K562 (cell line): ENCODE results near the gene SAP25. TPM values are rescaled to one million over a fixed set of nuclear protein-coding genes. Genes with fewer than 3 reads are reported as not detected.

ENCODE experiments used
- ARID1B ChIP-seq: fragments of 450-650 bp; IDR thresholded peaks from 2 replicates; pipeline ENCODE4 v1.6.1; 2016; ENCODE audit warnings: antibody characterized with exemption, mild to moderate bottlenecking, inconsistent platforms
- ATF6 ChIP-seq: sonication (generic); formaldehyde crosslinking; IDR thresholded peaks from 2 replicates; pipeline ENCODE4 v1.4.0; 2020; ENCODE audit warnings: mild to moderate bottlenecking, missing genetic modification reagents
- CREB3L1 ChIP-seq: fragments of 450-650 bp; IDR thresholded peaks from 2 replicates; pipeline ENCODE4 v1.6.1; 2014; ENCODE audit warnings: low read depth, mild to moderate bottlenecking, moderate library complexity, borderline replicate concordance
- ETV1 ChIP-seq: fragments of 450-650 bp; conservative IDR thresholded peaks from 2 replicates; pipeline ENCODE4 v1.6.1; 2016; ENCODE audit warnings: missing genetic modification characterization, control low read depth, low read depth, missing compliant biosample characterization
- GATAD2A ChIP-seq: fragments of 450-650 bp; IDR thresholded peaks from 2 replicates; pipeline ENCODE4 v1.6.1; 2017
- HDAC6 ChIP-seq: IDR thresholded peaks from 2 replicates; pipeline ENCODE4 v1.6.1; 2012; ENCODE audit warnings: low read depth, mild to moderate bottlenecking, control low read depth, inconsistent platforms, low read length, moderate library complexity
- KLF1 ChIP-seq: fragments of 450-650 bp; IDR thresholded peaks from 2 replicates; pipeline ENCODE4 v1.6.1; 2016; ENCODE audit warnings: missing genetic modification characterization, missing compliant biosample characterization
- MNT ChIP-seq, 2 experiments: fragments of 450-650 bp; conservative IDR thresholded peaks; 2 replicates each; pipeline ENCODE4 v1.6.1; 2017; ENCODE audit warnings: mild to moderate bottlenecking in 2 of 2, moderate library complexity in 2 of 2
- PYGO2 ChIP-seq: fragments of 450-650 bp; IDR thresholded peaks from 2 replicates; pipeline ENCODE4 v1.6.1; 2016; ENCODE audit warnings: mild to moderate bottlenecking, missing genetic modification characterization, moderate library complexity, missing compliant biosample characterization
- TSC22D4 ChIP-seq: fragments of 450-650 bp; IDR thresholded peaks from 2 replicates; pipeline ENCODE4 v1.6.1; 2016; ENCODE audit warnings: missing genetic modification characterization, missing biosample characterization, control low read depth
- ZNF134 ChIP-seq: fragments of 250-450 bp; sonication (Bioruptor Pico); conservative IDR thresholded peaks from 2 replicates; pipeline ENCODE4 v1.4.0; 2020
- ZNF184 ChIP-seq: sonication (generic); formaldehyde crosslinking; IDR thresholded peaks from 2 replicates; pipeline ENCODE4 v1.5.0; 2020; ENCODE audit warnings: missing genetic modification reagents
- ZNF239 ChIP-seq: fragments of 250-450 bp; sonication (Bioruptor Pico); IDR thresholded peaks from 2 replicates; pipeline ENCODE4 v1.4.0; 2020; ENCODE audit warnings: mild to moderate bottlenecking
- ZNF589 ChIP-seq: fragments of 200-800 bp; sonication (Bioruptor generic); IDR thresholded peaks from 2 replicates; pipeline ENCODE4 v1.6.1; 2016; ENCODE audit warnings: low read depth, missing genetic modification characterization, missing compliant biosample characterization
- ZNF592 ChIP-seq: fragments of 450-650 bp; IDR thresholded peaks from 2 replicates; pipeline ENCODE4 v1.6.1; 2017; ENCODE audit warnings: antibody characterized with exemption, mild to moderate bottlenecking
- polyA plus RNA-seq, 8 experiments: library from polyadenylated mRNA; depleted of rRNA in 4 of 8; stranded (reverse) in 5 of 8; unstranded in 3 of 8; fragments of >200 nt; fragmentation: Nextera tagmentation in 2 of 8; fragmentation: Illumina TruSeq in 1 of 8; extraction: Ambion mirVana in 2 of 8; extraction: Trizol in 1 of 8; gene quantifications; 2 replicates each; pipeline versions ENCODE4 v1.2.1 to v1.2.3, GENCODE V29; 2011 to 2014; ENCODE audit warnings: inconsistent platforms in 1 of 8, missing spikeins in 1 of 8
- total RNA-seq, 7 experiments: library from RNA; depleted of rRNA in 6 of 7; stranded (reverse); fragments of >200 nt in 6 of 7; fragmentation: Illumina TruSeq in 2 of 7; extraction: Trizol in 2 of 7; gene quantifications; 2 replicates each; pipeline versions ENCODE4 v1.2.1 to v1.2.3, GENCODE V29; 2011 to 2021; ENCODE audit warnings: low replicate concordance in 1 of 7

The SAP25 gene
- total and polyA plus RNA-seq, 9 of the 15 experiments (the other 6 are each of a cell fraction or from before 2014, with no cell fraction given) = 0.13 to 5.3 (median 0.78) TPM; not detected in 1

- TF ChIP-seq MNT (conservative IDR thresholded peaks at IDR 0.05) = peak; percentile 63 to 77; a peak in 3 of 4 replicates
- no peak for TF ChIP-seq PYGO2 (tag)
- TF ChIP-seq KLF1 (tag) = 0 out of 2 replicates have a peak, but pooled peaks have one; percentile 43
- 0 out of 2 replicates have a peak, but pooled peaks have one; percentile 74 for TF ChIP-seq GATAD2A
- no peak for TF ChIP-seq TSC22D4 (tag)
- TF ChIP-seq HDAC6 = no peak
- TF ChIP-seq ZNF184 (CRISPR knock-in tag) = no peak
- TF ChIP-seq ZNF239 (CRISPR knock-in tag) = no peak
- 0 out of 2 replicates have a peak, but pooled peaks have one; percentile 67 for TF ChIP-seq ATF6
- 0 out of 2 replicates have a peak, but pooled peaks have one; percentile 48 for TF ChIP-seq ETV1 (tag)
- peak; percentile 66 for TF ChIP-seq ARID1B
- TF ChIP-seq ZNF592 = 0 out of 2 replicates have a peak, but pooled peaks have one; percentile 39
- peak; percentile 49; the same call in 1 of the 2 replicates for TF ChIP-seq CREB3L1
- TF ChIP-seq ZNF134 (CRISPR knock-in tag) = no peak
- no peak for TF ChIP-seq ZNF589
Measured at GRCh38 chr7:100604028-100604975, 30.6 kb upstream of the SAP25 start (continued).
